Right lobe of liver (tissue), 6 donors: ENCODE data around the gene ARMC5. TPM values are rescaled to one million over a fixed set of nuclear protein-coding genes. Genes with fewer than 3 reads are reported as not detected.

Source experiments
- ATAC-seq, 4 donors: fragments of 200-7000 bp; cut with Tn5 transposase; one replicate each; pipeline ENCODE4 v1.9.1; 2020; ENCODE audit warnings: mild to moderate bottlenecking in 4 of 4, moderate library complexity in 4 of 4
- DNase-seq, 3 donors: peaks; one replicate each; pipeline ENCODE4 v3.0.0-alpha.2; 2020
- H3K27ac ChIP-seq, 3 donors: fragments of 200-600 bp; one replicate each; pipeline ENCODE4 v1.8.0; 2022
- H3K27me3 ChIP-seq, 2 donors: fragments of 200-600 bp; one replicate each; pipeline ENCODE4 v1.8.0; 2022
- H3K36me3 ChIP-seq, 4 donors: fragments of 200-600 bp; sonication (generic) in 1 of 4; one replicate each; pipeline versions ENCODE4 v1.5.1 to v1.8.0; 2017 to 2022; ENCODE audit warnings: control low read depth in 1 of 4
- H3K4me1 ChIP-seq, 4 donors: fragments of 200-600 bp; sonication (generic) in 1 of 4; one replicate each; pipeline versions ENCODE4 v1.5.1 to v1.8.0; 2017 to 2022; ENCODE audit warnings: control low read depth in 1 of 4
- H3K4me3 ChIP-seq, 3 donors: fragments of 200-600 bp; one replicate each; pipeline ENCODE4 v1.8.0; 2022
- H3K9me3 ChIP-seq, 4 donors: fragments of 200-600 bp; sonication (generic) in 1 of 4; one replicate each; pipeline versions ENCODE4 v1.5.1 to v1.8.0; 2017 to 2022; ENCODE audit warnings: control low read depth in 1 of 4
- POLR2A ChIP-seq: fragments of 450-650 bp; IDR thresholded peaks from one replicate; pipeline ENCODE4 v1.6.1; 2017; ENCODE audit warnings: antibody characterized with exemption, mild to moderate bottlenecking
- WGBS: methylation state at CpG from one replicate; pipeline ENCODE4 v1.1.6; 2018; ENCODE audit warnings: low coverage, low lambda C conversion rate; ENCODE audit not compliant: insufficient coverage; ENCODE audit errors: missing lambda C conversion rate; 5-methylcytosine and 5-hydroxymethylcytosine counted together
- intact Hi-C, 2 donors: fragments of 100-400 bp; cut with DNase I; formaldehyde crosslinking; loops; one replicate each; pipeline versions ENCODE4 v1.11.2 to v1.14.1; 2022
- total RNA-seq, 6 experiments: library from RNA; depleted of rRNA in 2 of 6; stranded (reverse); fragments of >200 nt in 2 of 6; fragmentation: NEBNext Ultra II Directional in 3 of 6; extraction: Animal tissue kit (Norgen Biotek cat#: 25700) in 3 of 6; gene quantifications; one replicate each; pipeline versions ENCODE4 v1.1.0 to v1.2.4, GENCODE V29; 2016 to 2023
- TF ChIP-seq, protein P1 (sequence below), 4 donors: fragments of 200-600 bp in 3 of 4; fragments of 450-650 bp in 1 of 4; IDR thresholded peaks; one replicate each; pipeline versions ENCODE4 v1.5.1 to v1.8.0; 2016 to 2022; ENCODE audit warnings: antibody characterized with exemption in 4 of 4, mild to moderate bottlenecking in 2 of 4
- donor health status: DM: no; HTN: yes; CAD: no.
- donor health status: DM: no; HTN: no; CAD: no.
- donor health status: DM: no; HTN: no; CAD: no.
- donor health status: DM: no; HTN: yes; CAD: no.
- donor health status: DM: no; HTN: yes; CAD: no.

The ARMC5 gene
- total RNA-seq, 6 experiments from 2014 or later = 3.9 to 20.9 (median 11.0) TPM

DNA sequence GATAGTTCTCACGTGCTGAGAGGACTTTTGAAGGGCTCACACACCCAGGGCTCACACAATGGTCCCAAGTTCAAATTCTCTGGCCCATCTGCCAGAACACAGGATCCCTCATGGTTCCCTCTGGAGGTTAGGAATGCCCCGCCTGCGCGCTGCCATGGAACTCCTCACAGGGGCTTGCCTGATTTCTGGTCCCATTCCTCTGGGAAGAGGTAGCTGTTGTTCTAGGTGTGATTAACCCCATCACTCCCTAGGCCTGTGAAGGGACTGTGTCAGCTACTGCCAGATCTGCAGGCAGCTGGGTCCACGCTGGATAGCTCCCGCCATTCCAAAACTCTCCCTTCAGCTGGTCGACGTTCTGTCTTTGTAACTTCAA, 2.3 kb upstream of the ARMC5 start:
- no peak overlapping the region for H3K27ac ChIP-seq
- ATAC-seq = no peak
- intact Hi-C loops = loop anchor here in 1 of 2 donors (10.0 kb wide), 1 partner anchor 272 kb away; the partner anchor contains the start of gene FUS
- H3K4me3 ChIP-seq = no peak overlapping the region
- 86% methylated on average over 2 of the region's 8 CpGs for WGBS
- H3K27me3 ChIP-seq = no peaks in the 10 kb centered on the region
- H3K36me3 ChIP-seq = no peaks in the 10 kb centered on the region
- peaks cover 0 to 72% (median 27%) of the 10 kb centered on the region in 4 donors for H3K4me1 ChIP-seq
- no peaks in the 10 kb centered on the region for H3K9me3 ChIP-seq
- DNase-seq = no peak
- TF ChIP-seq, protein P1, sequence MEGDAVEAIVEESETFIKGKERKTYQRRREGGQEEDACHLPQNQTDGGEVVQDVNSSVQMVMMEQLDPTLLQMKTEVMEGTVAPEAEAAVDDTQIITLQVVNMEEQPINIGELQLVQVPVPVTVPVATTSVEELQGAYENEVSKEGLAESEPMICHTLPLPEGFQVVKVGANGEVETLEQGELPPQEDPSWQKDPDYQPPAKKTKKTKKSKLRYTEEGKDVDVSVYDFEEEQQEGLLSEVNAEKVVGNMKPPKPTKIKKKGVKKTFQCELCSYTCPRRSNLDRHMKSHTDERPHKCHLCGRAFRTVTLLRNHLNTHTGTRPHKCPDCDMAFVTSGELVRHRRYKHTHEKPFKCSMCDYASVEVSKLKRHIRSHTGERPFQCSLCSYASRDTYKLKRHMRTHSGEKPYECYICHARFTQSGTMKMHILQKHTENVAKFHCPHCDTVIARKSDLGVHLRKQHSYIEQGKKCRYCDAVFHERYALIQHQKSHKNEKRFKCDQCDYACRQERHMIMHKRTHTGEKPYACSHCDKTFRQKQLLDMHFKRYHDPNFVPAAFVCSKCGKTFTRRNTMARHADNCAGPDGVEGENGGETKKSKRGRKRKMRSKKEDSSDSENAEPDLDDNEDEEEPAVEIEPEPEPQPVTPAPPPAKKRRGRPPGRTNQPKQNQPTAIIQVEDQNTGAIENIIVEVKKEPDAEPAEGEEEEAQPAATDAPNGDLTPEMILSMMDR (IDR thresholded peaks at IDR 0.05) = no peak
- TF ChIP-seq POLR2A = no peak

DNA sequence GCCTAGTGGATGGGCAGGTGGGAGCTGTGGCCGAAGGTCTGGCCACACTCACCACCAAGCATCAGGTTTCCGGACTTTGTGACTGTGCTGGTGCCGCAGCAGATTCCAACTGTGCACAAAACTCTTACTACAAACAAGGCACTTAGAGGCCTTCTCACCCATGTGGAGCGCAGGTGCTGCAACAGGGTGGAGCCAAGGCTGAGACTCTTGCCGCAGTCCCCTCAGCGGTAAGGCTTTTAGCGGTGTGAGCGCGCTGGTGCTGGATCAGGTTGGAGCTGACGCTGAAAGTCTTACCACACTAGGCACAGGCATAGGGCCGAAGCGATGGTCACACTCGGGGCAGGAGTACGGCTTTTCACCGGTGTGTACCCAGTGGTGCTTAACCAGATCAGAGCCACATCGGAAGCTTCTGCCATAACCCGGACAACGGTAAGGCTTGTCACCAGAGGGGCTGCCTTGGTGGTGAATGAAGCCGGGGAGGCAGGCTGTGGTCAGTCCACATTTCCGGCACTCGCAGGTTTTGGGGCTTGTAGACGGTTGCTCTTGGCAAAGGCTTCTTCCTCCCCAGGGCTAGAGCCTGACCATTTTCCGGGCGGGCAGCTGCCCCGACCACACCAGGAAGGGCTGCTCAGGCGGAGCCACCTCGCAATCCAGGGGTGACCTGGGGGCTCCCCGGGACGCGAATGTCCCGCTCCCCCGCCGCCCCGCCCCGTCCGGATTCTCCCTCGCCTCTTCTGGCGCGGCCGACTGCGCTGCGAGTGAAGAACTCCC, 1.0 kb upstream of the ARMC5 start:
- no peaks in the 10 kb centered on the region for H3K27me3 ChIP-seq
- peaks cover 0 to 65% (median 25%) of the 10 kb centered on the region in 4 donors for H3K4me1 ChIP-seq
- peak; percentile 62 to 73 (median 67) for DNase-seq
- no peaks in the 10 kb centered on the region for H3K36me3 ChIP-seq
- no peak for TF ChIP-seq POLR2A
- TF ChIP-seq, protein P1 (IDR thresholded peaks at IDR 0.05) = no peak
- intact Hi-C loops = loop anchor here in 1 of 2 donors (10.0 kb wide), 1 partner anchor 273 kb away; the partner anchor contains the start of gene FUS
- ATAC-seq = peak in 3 of 4 donors; percentile 0 to 4 (median 2)
- 0% methylated on average over 8 of the region's 42 CpGs for WGBS
- H3K4me3 ChIP-seq = peak overlapping the region; percentile 75 to 81 (median 79)
- H3K9me3 ChIP-seq = no peaks in the 10 kb centered on the region
- peak overlapping the region; percentile 99 to 100 (median 99) for H3K27ac ChIP-seq

- Histone ChIP-seq H3K27me3 (no peaks in the 10 kb centered on the region), H3K36me3 (peaks cover 0 to 7% (median 2%) of the 10 kb centered on the region in 4 donors), H3K4me1 (peaks cover 0 to 53% (median 20%) of the 10 kb centered on the region in 4 donors), H3K9me3 (no peaks in the 10 kb centered on the region), H3K4me3 (peak overlapping the region; percentile 75 to 81 (median 79)), H3K27ac (peak overlapping the region; percentile 99 to 100 (median 99))
- WGBS = 5% methylated on average over 16 of the region's 61 CpGs
- intact Hi-C loops = loop anchor here in 1 of 2 donors (10.0 kb wide), 1 partner anchor 275 kb away; the partner anchor contains the start of gene FUS
- DNase-seq = peak; percentile 100
- no peak for TF ChIP-seq POLR2A
- TF ChIP-seq, protein P1 (IDR thresholded peaks at IDR 0.05) = peak in 1 of 4 donors; percentile 2
- ATAC-seq = peak; percentile 77 to 87 (median 82)
These were observed 633 bp downstream of the ARMC5 start for GRCh38 chr16:31459687-31460581.

GRCh38 chr16:31460582-31461002, 1.3 kb downstream of the ARMC5 start:
- H3K9me3 ChIP-seq = no peaks in the 10 kb centered on the region
- peak overlapping the region in 2 of 3 donors; percentile 32 to 75 for H3K4me3 ChIP-seq
- H3K27ac ChIP-seq = peak overlapping the region; percentile 75 to 90 (median 76)
- H3K27me3 ChIP-seq = no peaks in the 10 kb centered on the region
- peaks cover 0 to 14% (median 3%) of the 10 kb centered on the region in 4 donors for H3K36me3 ChIP-seq
- DNase-seq = no peak
- no peak for TF ChIP-seq POLR2A
- TF ChIP-seq, protein P1 (IDR thresholded peaks at IDR 0.05) = peak; percentile 35 to 55 (median 51)
- peaks cover 0 to 47% (median 20%) of the 10 kb centered on the region in 4 donors for H3K4me1 ChIP-seq
- no peak for ATAC-seq
- 42% methylated on average over 8 of the region's 8 CpGs for WGBS
- intact Hi-C loops = no loop called here
